HG03103 (cell line): ENCODE measurements around the gene AVPR1A.
A peak's percentile ranks its signal among the peaks of the same experiment; 100 is the strongest.
"Not testable (repeated sequence)": the region's sequence is repeated elsewhere in the genome, so short reads cannot be mapped to it uniquely, and the experiment has no call there.

Source experiments
- ATAC-seq: cut with Tn5 transposase; IDR thresholded peaks from one replicate; pipeline ENCODE4 v1.9.1; 2021; ENCODE audit warnings: low read depth; ENCODE audit not compliant: unreplicated experiment

Gene AVPR1A

DNA sequence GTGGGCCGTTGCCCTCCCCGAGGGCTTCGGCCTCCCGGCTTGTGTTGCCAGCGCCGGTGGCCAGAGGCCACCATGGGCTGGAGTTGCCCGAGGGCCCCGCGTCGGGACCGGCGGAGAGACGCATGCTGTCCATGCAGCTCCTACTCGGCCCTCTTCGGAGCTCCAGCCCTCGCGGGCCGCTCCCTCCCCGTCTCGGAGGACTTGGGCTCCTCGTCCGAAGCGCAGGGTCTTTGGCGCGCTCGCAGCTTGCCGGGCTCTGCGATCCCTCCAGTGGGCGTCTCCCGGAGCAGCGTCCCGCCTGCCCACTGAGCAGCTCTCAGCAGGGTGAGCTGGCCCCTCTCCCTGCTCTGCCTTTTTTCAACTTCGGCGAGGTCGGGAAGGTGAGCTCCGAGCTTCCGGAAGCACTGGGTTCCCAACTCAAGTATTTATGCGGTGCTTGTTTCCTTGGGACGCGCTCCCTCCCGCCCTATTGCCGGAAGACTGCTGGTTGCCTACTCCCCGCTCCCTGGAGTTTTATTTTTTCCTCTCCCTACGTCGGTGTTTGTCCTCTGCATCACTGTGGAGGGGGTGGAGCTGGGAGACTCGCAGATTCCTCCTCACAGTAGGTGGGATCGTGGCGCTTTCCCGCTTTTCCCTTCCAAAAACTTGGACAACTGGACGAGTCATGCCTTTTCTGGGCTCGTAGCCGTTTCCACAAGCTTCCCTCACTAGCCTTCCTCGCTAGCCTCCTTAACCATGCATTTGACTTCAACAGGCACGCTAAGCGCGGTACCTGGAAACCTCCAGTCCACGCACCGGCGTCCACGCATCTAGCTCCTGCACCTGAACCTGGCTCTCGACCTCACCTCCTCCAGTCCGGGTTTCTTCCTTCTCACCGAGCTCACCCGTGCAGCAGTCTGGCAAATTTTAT is at the start of gene AVPR1A:
Gene AVPR1A (minus strand): TSS at position 489 of the 910 bp plus-strand sequence. CDS start 365 bp downstream, at position 124.
- ATAC-seq: no peak

DNA sequence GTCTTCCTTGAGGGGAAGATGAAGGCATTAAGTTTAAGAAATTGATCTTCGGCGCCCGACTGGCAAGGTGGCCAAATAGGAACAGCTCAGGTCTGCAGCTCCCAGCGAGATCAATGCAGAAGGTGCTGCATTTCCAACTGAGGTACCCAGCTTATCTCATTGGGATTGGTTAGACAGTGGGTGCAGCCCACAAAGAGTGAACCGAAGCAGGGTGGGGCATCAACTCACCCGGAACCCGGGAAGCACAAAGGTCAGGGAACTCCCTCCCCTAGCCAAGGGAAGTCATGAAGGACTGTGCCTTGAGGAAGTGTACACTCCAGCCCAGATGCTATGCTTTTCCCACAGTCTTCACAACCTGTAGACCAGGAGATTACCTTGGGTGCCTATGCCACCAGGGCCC is 45.2 kb upstream of the AVPR1A start:
- ATAC-seq: no peak

DNA sequence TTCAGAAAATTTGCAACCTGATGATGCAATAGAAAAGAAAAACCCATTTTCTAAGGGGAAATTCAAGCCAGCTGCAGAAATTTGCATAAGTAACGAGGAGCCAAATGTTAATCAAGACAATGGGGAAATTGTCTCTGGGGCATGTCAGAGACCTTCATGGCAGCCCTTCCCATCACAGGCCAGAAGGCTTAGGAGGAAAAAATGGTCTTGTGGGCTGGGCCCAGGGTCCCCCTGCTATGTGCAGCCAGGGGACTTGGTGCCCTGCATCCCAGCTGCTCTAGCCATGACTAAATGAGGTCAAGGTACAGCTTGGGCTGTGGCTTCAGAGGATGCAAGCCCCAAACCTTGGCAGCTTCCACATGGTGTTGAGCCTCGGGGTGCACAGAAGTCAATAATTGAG is 28.2 kb upstream of the AVPR1A start:
- ATAC-seq: no peak

DNA sequence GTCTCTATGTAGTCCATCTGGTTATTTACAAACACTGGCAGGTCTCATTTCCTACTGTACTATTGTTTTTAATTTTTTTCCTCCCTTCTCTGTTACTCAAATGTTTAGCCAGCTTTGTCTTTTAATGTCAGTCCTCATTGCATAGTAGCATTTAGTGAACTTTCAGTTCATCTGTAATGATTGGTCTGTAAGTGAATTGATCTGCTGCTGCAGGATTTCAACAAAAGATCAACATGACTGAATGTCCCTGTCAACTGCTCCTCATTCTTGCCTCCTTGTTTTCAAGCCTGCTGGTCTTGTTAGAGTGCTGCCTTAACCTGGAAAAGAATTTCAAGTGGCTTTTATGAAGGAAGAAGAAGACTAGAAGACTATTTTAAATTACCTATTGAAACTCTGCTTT is 19.3 kb upstream of the AVPR1A start:
- ATAC-seq: no peak

GRCh38 chr12:63167741-63168140 is 16.7 kb upstream of the AVPR1A start:
- not testable (repeated sequence) for ATAC-seq

DNA sequence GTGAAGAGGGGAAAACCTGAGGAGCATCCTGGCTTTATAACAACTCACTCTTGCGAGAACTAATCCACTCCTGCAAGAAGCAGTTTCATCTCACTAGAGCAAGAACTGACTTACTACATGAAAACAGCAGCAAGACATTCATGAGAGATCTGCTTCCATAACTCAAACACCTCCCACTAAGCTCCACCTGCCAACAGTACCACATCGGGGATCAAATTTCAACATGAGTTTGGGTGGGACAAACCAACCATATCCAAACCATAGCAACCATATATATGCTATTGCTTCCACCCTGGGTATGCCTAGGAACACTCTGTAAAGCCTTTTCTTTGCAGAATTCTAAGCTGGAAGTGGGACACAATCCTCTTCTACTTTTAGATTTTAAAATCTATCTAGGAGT is 13.9 kb upstream of the AVPR1A start:
- no peak for ATAC-seq

DNA sequence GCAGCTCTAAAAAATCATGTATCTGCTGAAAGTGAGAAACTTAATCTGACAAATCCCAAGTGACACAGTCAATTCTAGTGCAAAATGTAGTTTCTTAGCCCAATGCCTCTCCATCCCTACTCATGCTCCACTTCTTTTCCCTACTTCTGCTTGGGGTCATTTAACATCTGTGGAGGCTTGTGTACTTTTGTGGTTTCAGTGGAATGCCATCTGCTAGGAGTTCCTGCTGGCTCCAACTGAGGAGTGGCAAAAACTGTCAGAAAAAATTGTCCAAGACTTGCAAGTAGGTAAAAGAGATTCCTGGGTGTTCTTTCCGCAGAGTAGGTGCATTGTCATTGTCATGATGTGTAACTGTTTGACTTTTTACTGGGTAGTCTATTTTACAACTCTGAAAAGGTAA is 12.5 kb upstream of the AVPR1A start:
- no peak for ATAC-seq

DNA sequence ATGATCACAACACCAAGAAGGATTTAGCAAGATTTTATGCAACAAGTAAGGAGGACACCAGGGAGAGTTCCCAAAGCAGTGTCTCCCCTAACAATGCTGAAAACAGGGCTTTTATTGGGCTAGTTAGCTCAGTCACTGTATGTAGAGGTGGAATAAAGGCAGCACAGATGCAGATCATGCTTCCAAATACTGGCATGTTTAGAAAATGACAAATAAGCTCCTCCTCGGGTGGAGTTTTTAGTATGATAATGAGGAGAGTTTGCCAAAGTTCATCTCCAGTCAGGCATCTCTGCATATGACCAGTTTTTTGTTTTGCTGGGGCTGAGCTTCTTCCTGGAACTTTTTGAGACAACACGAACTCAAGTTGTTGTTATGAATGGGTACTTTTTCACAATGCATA is 4.4 kb upstream of the AVPR1A start:
- no peak for ATAC-seq

DNA sequence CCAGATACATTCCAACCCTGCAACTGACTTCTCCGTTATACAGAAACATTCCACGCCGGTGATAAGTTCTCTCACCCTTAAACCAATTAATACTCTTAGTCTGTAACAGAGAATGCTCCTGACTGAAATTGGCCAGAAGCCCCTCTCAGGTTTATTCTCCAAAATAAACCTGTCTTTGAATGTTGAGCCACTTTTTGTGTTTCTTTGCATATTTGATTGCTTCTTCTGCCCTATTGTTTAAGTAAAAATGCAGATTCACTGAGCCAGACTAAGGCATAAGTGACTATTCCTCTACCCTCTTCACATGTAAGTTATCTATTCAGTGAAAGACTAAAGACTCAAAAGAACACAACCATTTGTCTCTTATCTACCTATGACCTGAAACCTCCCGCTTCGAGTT is 3.6 kb upstream of the AVPR1A start:
- no peak for ATAC-seq

DNA sequence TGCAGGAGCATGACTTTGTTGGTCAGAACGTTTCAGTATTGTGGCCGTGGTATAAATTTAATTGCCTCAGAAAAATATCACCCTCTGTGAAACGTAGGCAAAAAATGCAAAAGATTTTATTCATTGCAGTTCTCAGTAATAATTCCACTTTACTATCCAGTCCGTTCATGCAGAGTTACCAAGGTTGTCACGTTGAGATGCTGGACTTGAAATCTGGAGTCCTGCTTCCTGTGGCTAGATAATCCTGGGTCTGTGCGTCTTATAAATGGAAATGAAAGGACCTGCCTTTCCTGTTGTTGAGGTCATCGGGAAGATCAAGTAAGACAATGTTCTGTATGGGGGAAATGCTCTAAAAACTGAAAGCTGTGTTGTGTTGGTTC is 1.3 kb upstream of the AVPR1A start:
- no peak for ATAC-seq

GRCh38 chr12:63151623-63152320 is 771 bp upstream of the AVPR1A start:
- peak; percentile 86 for ATAC-seq

GRCh38 chr12:63149909-63150712 is 890 bp downstream of the AVPR1A start:
- ATAC-seq: no peak

- ATAC-seq: no peak
Observed at GRCh38 chr12:63144556-63144955, 6.4 kb downstream of the AVPR1A start.

- no peak for ATAC-seq
Observed at GRCh38 chr12:63138488-63138887, 12.5 kb downstream of the AVPR1A start.

DNA sequence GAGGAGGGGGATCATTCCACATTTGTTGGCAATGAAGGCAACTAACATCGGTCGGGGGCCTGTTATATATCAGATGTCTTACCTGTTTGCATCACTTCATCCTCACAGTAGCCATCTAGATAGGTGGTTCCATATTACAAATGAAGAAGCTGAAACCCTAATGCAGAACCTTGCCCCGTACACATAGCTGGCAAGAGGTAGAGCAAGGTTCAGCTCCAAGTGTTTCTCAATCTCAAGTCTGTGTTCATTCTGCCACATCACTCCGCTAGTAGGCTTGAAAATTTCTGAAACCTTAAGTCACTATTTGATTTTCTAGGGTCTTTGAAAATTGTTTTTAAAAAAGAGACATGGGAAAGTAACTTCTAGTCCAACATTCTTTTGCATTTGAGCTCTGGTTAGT is 17.0 kb downstream of the AVPR1A start:
- ATAC-seq: no peak

GRCh38 chr12:63132201-63132600 is 18.8 kb downstream of the AVPR1A start:
- ATAC-seq: no peak

GRCh38 chr12:63129927-63130326 is 21.1 kb downstream of the AVPR1A start:
- ATAC-seq: no peak

DNA sequence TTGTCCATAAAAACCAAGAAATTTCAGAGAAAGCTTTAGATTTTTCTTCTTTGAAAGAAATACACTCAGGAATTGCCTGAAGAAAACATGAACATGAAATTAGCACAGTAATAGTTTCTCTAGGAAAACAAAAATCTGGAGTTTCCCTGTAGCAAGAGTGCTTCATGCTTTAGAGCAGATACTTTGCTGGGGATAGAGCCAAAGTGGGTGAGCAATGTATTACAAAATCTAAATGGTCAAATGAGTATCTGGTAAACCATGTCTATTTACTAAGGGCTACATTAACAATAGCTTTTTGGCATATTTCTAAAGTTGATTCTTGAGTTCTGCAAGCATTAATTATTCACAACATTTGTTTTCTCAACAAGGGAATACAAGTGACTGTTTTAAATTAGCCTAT is 26.2 kb downstream of the AVPR1A start:
- ATAC-seq: no peak

DNA sequence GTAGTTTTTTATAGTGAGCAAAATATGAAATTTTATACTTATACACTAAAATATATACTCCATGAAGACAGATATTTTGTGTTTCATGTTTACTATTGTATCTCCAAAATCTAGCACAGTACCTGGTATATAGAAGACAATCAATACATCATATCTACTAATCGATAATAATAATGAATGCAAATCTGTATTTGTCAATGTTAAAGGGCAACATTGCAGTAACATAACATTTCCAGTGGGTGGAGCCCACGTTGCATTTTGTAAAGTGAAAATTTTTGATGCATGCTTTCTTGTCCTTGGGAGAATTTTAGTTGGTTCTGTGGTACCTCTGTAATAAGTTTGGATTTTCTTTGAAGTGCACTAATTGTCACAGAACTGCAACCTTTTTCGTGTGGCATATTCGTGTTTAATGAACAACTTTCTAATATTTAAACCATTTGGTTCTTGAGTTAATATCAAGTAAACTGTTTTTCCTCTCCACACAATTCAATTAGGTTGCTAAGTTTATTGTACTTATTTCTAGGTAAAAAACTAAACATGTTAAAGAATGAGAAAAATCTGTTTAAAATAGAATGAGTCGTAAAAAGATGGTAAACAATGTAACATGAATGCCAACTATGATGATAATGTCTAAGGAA is 47.4 kb downstream of the AVPR1A start:
- no peak for ATAC-seq

- ATAC-seq: no peak
Observed at GRCh38 chr12:63101920-63102319, 49.1 kb downstream of the AVPR1A start.

DNA sequence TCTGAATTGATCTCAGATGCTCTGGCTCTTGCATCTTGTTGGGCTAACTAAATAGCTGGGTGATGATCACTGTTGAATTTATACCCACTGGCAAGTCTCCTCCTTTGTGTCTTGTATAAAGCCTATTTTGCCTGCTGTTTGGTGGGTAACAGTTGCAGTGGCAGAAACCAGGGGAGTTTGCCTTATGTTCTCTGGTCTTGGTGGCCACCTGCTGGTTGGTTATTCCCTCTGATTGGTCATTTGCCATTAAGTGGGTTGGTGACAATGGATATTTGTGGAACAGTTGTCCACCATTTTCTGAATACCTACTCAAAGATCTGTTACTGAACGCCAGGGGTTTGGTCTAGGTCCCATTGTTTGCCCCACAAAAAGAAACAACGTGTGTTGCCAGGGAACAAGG is 52.1 kb downstream of the AVPR1A start:
- no peak for ATAC-seq
